Sigmoid colon (tissue), 7 donors: Measurements from ENCODE around the gene CEACAM16. TPM values are rescaled to one million over a fixed set of nuclear protein-coding genes. Genes with fewer than 3 reads are reported as not detected.

Experiments
- DNase-seq: peaks from one replicate; pipeline ENCODE4 v3.0.0-alpha.2; 2019
- H3K27ac ChIP-seq, 4 donors: fragments of 200-600 bp; sonication (generic); one replicate each; pipeline ENCODE4 v1.5.1; 2016 to 2019; ENCODE audit warnings: mild to moderate bottlenecking in 1 of 4
- H3K27me3 ChIP-seq, 3 donors: fragments of 200-600 bp; sonication (generic); one replicate each; pipeline ENCODE4 v1.5.1; 2019; ENCODE audit warnings: mild to moderate bottlenecking in 1 of 3
- H3K36me3 ChIP-seq, 4 donors: fragments of 200-600 bp; sonication (generic); one replicate each; pipeline ENCODE4 v1.5.1; 2016 to 2019
- H3K4me1 ChIP-seq, 4 donors: fragments of 200-600 bp; sonication (generic); one replicate each; pipeline ENCODE4 v1.5.1; 2017 to 2019
- H3K4me3 ChIP-seq, 4 donors: fragments of 200-600 bp; sonication (generic); one replicate each; pipeline ENCODE4 v1.5.1; 2017 to 2019; ENCODE audit warnings: mild to moderate bottlenecking in 2 of 4, moderate library complexity in 1 of 4
- H3K9me3 ChIP-seq, 4 donors: fragments of 200-600 bp in 3 of 4; sonication (generic) in 3 of 4; one replicate each; pipeline versions ENCODE4 v1.5.1 to v1.6.1; 2013 to 2019
- EP300 ChIP-seq, 4 donors: sonication (generic); formaldehyde crosslinking; IDR thresholded peaks; one replicate each; pipeline ENCODE4 v1.6.1; 2017; ENCODE audit warnings: antibody characterized with exemption in 4 of 4
- POLR2A ChIP-seq, 2 donors: fragments of 450-650 bp; IDR thresholded peaks; one replicate each; pipeline ENCODE4 v1.6.1; 2016; ENCODE audit warnings: antibody characterized with exemption in 2 of 2, mild to moderate bottlenecking in 2 of 2, moderate library complexity in 2 of 2
- POLR2AphosphoS5 ChIP-seq, 4 donors: sonication (generic); formaldehyde crosslinking; IDR thresholded peaks; one replicate each; pipeline ENCODE4 v1.6.1; 2017; ENCODE audit warnings: antibody characterized with exemption in 4 of 4
- WGBS, 2 donors: extraction: QIAGEN DNeasy Blood & Tissue Kit; methylation state at CpG; one replicate each; pipeline ENCODE4 v1.1.7; 2013; 5-methylcytosine and 5-hydroxymethylcytosine counted together
- intact Hi-C: fragments of 100-400 bp; cut with DNase I; formaldehyde crosslinking; loops from one replicate; pipeline ENCODE4 v1.15.1; 2023
- polyA plus RNA-seq, 3 donors: library from polyadenylated mRNA; stranded (reverse); fragments of 200-250 nt; gene quantifications; one replicate each; pipeline ENCODE4 v1.2.3, GENCODE V29; 2013
- total RNA-seq, 4 donors: library from RNA; depleted of rRNA; stranded (reverse); fragments of >200 nt; gene quantifications; one replicate each; pipeline ENCODE4 v1.1.0, GENCODE V29; 2016
- TF ChIP-seq, protein P1 (sequence below), 4 experiments: fragments of 450-650 bp in 3 of 4; fragments of 200-600 bp in 1 of 4; IDR thresholded peaks; one replicate each; pipeline ENCODE4 v1.5.1; 2016 to 2019; ENCODE audit warnings: antibody characterized with exemption in 4 of 4, mild to moderate bottlenecking in 3 of 4, moderate library complexity in 2 of 4
- donor health status: healthy with polysubstance abuse.
- donor health status: Bipolar disorder and iron deficiency.
- donor health status: healthy.

The CEACAM16 gene
- total and polyA plus RNA-seq, 7 donors, result not detected

- peak in 3 of 4 donors; percentile 42 to 86 (median 86) for TF ChIP-seq EP300 (IDR thresholded peaks at IDR 0.05)
- peak in 1 of 2 donors; percentile 30 for TF ChIP-seq POLR2A (IDR thresholded peaks at IDR 0.05)
- TF ChIP-seq, protein P1, sequence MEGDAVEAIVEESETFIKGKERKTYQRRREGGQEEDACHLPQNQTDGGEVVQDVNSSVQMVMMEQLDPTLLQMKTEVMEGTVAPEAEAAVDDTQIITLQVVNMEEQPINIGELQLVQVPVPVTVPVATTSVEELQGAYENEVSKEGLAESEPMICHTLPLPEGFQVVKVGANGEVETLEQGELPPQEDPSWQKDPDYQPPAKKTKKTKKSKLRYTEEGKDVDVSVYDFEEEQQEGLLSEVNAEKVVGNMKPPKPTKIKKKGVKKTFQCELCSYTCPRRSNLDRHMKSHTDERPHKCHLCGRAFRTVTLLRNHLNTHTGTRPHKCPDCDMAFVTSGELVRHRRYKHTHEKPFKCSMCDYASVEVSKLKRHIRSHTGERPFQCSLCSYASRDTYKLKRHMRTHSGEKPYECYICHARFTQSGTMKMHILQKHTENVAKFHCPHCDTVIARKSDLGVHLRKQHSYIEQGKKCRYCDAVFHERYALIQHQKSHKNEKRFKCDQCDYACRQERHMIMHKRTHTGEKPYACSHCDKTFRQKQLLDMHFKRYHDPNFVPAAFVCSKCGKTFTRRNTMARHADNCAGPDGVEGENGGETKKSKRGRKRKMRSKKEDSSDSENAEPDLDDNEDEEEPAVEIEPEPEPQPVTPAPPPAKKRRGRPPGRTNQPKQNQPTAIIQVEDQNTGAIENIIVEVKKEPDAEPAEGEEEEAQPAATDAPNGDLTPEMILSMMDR (IDR thresholded peaks at IDR 0.05), result no peak
- TF ChIP-seq POLR2AphosphoS5 (IDR thresholded peaks at IDR 0.05), result peak; percentile 29 to 90 (median 73)
- intact Hi-C loops, result loop anchor here (10.0 kb wide), 1 partner anchor 752 kb away; the partner anchor contains the start of gene VASP
- peaks cover 0 to 28% (median 2%) of the 10 kb centered on the region in 4 donors for H3K36me3 ChIP-seq
- peaks cover 0 to 94% (median 89%) of the 10 kb centered on the region in 4 donors for H3K4me1 ChIP-seq
- H3K27ac ChIP-seq, result peak overlapping the region; percentile 87 to 94 (median 91)
- no peaks in the 10 kb centered on the region for H3K9me3 ChIP-seq
- peak; percentile 94 for DNase-seq
- H3K27me3 ChIP-seq, result no peaks in the 10 kb centered on the region
- 8 to 9% methylated on average over 18 of the region's 18 CpGs for WGBS, 2 donors
- peak overlapping the region; percentile 22 to 72 (median 45) for H3K4me3 ChIP-seq
These were observed 54.1 kb downstream of the CEACAM16 start for GRCh38 chr19:44752816-44753625.

DNA sequence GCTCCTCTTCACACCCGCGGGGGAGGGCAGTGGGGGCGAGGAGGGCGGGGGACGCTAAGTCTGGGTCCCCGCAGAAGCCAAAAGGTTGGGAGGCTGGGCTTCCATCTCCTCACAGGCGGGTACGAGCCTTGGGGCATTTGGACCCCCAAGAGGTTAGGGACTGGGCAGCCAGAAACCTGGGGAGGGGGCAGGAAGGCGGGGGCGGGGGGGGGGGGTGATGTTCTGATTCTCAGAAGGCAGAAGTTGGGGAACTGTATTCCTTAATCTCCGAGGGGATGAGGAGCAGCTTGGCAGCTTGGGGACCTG lies 54.6 kb downstream of the CEACAM16 start:
- no peaks in the 10 kb centered on the region for H3K9me3 ChIP-seq
- peaks cover 0 to 33% (median 2%) of the 10 kb centered on the region in 4 donors for H3K36me3 ChIP-seq
- H3K27me3 ChIP-seq, result no peaks in the 10 kb centered on the region
- no peak for DNase-seq
- peak overlapping the region; percentile 22 to 72 (median 45) for H3K4me3 ChIP-seq
- peak overlapping the region; percentile 87 to 94 (median 91) for H3K27ac ChIP-seq
- TF ChIP-seq, protein P1 (IDR thresholded peaks at IDR 0.05), result no peak
- no peak for TF ChIP-seq EP300 (IDR thresholded peaks at IDR 0.05)
- TF ChIP-seq POLR2A (IDR thresholded peaks at IDR 0.05), result no peak
- no peak for TF ChIP-seq POLR2AphosphoS5 (IDR thresholded peaks at IDR 0.05)
- peaks cover 0 to 97% (median 93%) of the 10 kb centered on the region in 4 donors for H3K4me1 ChIP-seq
- intact Hi-C loops, result loop anchor here (10.0 kb wide), 1 partner anchor 751 kb away; the partner anchor contains the start of gene VASP
- WGBS, 2 donors, result 1% methylated on average over 11 of the region's 11 CpGs

GRCh38 chr19:44753932-44754749 lies 55.2 kb downstream of the CEACAM16 start:
- intact Hi-C loops, result loop anchor here (10.0 kb wide), 1 partner anchor 751 kb away; the partner anchor contains the start of gene VASP
- H3K4me1 ChIP-seq, result peaks cover 0 to 100% (median 96%) of the 10 kb centered on the region in 4 donors
- peak; percentile 30 to 49 for TF ChIP-seq POLR2A (IDR thresholded peaks at IDR 0.05)
- peak; percentile 53 to 82 (median 70) for TF ChIP-seq POLR2AphosphoS5 (IDR thresholded peaks at IDR 0.05)
- TF ChIP-seq, protein P1 (IDR thresholded peaks at IDR 0.05), result no peak
- peak in 3 of 4 donors; percentile 21 to 87 (median 84) for TF ChIP-seq EP300 (IDR thresholded peaks at IDR 0.05)
- DNase-seq, result peak; percentile 97
- H3K4me3 ChIP-seq, result peak overlapping the region; percentile 22 to 72 (median 45)
- H3K27me3 ChIP-seq, result no peaks in the 10 kb centered on the region
- peaks cover 0 to 39% (median 4%) of the 10 kb centered on the region in 4 donors for H3K36me3 ChIP-seq
- H3K27ac ChIP-seq, result peak overlapping the region; percentile 87 to 94 (median 91)
- no peaks in the 10 kb centered on the region for H3K9me3 ChIP-seq
- 1 to 2% methylated on average over 33 of the region's 33 CpGs for WGBS, 2 donors

DNA sequence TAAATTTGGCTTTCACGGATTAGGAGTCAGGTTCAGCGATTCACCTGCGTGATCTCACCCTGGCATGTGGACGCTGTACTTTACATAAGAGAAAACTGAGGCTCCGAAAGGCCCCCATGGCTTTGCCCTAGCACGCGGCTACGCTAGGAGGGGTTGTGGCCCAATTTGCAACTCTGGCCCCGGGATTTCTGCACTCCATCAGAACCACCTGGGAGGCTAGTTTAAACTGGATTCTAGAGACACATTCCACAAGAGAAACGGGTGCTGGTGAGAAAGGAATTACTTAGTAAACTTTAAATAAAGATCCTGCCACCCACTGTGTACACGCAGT lies 55.8 kb downstream of the CEACAM16 start:
- intact Hi-C loops, result loop anchor here (10.0 kb wide), 1 partner anchor 750 kb away; the partner anchor contains the start of gene VASP
- Histone ChIP-seq H3K27me3 (no peaks in the 10 kb centered on the region), H3K27ac (peak overlapping the region; percentile 87 to 94 (median 91)), H3K4me1 (peaks cover 0 to 99% (median 93%) of the 10 kb centered on the region in 4 donors), H3K4me3 (peak overlapping the region in 3 of 4 donors; percentile 41 to 72 (median 49)), H3K9me3 (no peaks in the 10 kb centered on the region), H3K36me3 (peaks cover 0 to 44% (median 7%) of the 10 kb centered on the region in 4 donors)
- TF ChIP-seq EP300 (IDR thresholded peaks at IDR 0.05) (no peak), POLR2AphosphoS5 (IDR thresholded peaks at IDR 0.05) (no peak)
- DNase-seq, result no peak
- WGBS, 2 donors, result 5 to 24% methylated on average over 11 of the region's 11 CpGs
